Right forelimb (tissue), 1 donor: Measurements from ENCODE around the gene ZWINT.

Experiments
- DNase-seq: peaks from one replicate; pipeline ENCODE4 v3.0.0-alpha.2; 2018

ZWINT gene, protein sequence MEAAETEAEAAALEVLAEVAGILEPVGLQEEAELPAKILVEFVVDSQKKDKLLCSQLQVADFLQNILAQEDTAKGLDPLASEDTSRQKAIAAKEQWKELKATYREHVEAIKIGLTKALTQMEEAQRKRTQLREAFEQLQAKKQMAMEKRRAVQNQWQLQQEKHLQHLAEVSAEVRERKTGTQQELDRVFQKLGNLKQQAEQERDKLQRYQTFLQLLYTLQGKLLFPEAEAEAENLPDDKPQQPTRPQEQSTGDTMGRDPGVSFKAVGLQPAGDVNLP

DNA sequence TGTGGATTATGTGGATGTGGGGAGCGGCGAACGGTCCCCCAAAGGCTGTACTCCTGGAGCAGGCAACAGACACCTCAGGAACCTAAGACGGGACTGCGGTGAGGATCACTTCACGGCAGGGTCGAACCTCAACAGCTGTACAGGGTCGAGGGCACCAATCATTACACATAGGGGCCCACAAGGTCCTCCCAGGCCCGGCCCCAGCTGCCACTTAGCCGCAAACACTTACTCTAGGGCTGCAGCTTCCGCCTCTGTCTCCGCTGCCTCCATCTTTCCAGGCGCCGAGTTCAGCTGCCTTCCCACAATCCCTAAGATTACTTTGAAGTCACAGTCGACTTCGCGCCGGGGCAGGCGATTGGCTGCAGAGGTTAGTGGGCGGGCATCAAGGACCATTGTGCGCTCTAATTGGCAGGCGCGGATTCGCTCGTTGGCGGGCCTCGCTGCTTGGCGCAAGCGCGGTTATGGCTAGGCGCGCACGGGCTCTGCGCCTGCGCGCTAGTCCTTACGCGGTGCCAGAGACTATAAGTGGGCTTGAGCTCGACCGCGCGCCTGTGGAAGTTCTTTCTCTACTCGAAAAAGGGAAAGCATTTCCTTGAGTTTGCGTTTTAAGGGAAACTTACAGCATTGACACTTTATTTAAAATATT is at the start of gene ZWINT:
Gene ZWINT, minus strand, starts transcription at position 293 of the 646 bp plus-strand sequence. Its CDS starts 23 bp downstream, at position 270.
- DNase-seq: peak; percentile 97

DNA sequence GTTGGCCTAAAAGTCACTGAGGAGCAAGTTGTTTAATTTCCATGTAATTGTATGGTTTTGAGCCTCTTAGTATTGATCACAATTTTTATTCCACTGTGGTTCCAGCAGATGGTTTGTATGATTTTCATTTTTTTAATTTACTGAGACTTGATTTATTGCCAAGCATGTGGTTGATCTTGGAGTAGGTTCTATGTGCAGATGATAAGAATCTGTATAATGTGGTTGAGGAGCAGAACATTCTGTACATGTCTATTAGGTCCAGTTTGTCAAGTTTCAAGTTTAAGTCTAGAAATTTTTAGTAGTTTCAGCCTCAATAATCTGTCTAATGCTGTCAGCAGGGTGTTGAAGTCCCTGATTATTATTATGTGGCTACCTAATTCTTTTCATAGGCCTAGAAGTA is 22.7 kb upstream of the ZWINT start:
- no peak for DNase-seq

DNA sequence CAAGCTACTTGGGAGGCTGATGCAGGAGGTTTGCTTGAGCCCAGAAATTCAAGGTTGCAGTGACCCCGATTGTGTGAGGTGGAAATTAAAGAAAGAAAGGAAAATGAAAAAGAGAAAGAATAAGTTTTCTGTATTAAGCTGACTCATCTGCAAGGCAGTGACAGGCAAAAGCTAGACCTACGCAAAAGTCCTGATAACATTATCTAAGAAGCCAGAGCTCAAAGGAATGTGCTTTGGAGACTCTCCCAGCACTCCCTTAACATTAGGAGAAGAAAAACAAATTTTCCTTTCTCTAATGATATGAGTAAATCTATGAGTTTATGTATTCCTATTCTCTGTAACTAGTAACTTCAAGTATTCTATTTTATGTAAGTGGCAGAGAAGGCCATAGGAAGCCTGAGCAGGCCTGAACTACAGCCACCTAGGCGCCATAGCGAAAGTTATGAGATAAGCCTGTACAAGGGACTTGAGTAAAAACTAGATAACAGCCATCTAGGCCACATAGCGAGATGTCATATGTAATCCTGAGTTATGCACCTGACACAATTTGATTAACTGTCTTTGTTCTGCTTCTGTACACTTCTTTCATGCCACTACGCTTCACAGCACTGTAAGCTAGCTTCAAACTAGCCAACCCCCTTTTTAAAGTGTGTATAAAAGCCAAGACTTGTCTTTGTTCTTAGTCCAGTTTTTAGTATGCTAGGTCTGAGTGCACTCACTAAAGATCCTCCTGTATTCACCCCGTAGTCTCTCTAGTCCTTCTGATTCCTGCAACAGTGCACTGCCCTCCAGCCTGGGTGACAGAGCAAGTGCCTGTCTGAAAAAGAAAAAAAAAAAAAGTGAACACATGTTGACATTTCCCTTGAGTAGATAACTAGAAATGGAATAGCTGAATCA is 9.4 kb upstream of the ZWINT start:
- DNase-seq: no peak

DNA sequence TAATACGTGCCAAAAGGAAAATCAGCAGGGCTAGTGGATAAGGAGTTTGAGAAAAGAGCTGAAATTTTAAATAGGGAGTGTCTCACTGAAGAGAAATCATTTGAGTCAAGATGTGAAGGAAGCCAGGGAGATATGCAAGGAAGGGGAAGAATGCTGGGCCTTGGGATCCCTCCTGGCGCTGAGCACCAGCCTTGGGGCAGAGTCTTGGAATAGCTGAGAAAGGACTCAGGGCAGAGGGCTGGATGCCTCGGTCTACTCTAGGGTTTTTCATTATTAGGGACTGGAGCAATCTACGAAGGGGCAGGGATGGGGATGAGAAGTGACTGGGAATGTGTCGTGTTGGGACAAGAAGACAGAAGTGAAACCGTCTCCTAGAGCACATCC is 484 bp downstream of the ZWINT start:
- no peak for DNase-seq

DNA sequence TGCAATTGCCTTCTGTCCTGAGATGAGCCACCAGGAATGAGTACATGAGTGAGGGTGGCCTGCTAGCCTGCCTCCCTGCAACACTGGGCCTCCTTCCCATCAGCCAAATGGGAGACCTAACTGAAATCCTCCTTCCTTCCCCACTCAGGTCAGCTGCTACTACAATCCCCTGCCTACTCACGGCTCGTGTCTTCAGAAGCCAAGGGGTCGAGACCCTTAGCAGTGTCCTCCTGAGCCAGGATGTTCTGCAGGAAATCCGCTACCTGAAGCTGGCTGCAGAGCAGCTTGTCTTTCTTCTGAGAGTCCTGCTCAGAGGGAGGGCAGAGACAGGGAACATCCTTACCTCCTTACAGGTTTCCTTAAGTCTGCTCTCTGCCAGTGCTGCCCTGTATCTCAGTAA is 1.2 kb downstream of the ZWINT start:
- no peak for DNase-seq

DNA sequence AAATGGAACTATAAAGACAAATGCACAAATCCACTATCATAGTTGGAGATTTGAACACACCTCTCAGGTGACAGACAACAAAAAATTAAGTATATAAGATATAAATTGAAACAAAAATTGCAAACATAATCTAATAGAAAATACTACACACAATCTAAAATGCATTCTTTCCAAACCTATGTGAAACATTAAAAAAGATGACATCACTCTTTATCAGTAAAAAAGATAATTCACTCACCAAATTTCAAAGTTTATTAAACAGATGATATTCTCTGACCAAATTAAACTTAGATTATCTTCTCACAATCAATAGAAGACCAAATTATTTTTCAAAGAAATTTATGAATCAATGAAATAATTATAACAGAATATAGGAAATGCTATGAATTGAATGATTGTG is 4.0 kb downstream of the ZWINT start:
- no peak for DNase-seq

DNA sequence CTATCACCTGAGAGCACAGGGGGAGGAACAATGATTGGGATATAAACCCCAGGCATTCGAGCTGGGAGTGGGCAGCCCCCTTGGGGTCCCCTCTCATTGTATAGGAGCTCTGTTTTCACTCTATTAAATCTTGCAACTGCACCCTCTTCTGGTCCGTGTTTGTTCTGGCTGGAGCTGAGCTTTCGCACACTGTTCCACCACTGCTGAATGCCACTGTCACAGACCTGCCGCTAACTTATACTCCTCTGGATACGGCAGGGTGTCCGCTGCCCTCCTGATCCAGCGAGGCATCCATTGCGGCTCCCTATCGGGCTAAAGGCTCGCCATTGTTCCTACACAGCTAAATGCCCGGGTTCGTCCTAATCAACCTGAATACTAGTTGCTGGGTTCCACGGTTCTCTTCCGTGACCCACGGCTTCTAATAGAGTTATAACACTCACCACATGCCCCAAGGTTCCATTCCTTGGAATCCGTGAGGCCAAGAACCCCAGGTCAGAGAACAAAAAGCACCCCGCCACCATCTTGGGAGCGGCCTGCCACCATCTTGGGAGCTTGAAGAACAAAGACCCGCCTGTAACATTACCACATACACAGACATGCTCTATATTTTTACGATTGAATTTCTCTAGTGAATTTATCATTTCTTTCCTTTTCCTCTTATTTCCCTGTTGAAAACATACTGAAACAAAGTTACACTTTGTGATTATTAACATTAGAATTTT is 9.0 kb downstream of the ZWINT start:
- no peak for DNase-seq

DNA sequence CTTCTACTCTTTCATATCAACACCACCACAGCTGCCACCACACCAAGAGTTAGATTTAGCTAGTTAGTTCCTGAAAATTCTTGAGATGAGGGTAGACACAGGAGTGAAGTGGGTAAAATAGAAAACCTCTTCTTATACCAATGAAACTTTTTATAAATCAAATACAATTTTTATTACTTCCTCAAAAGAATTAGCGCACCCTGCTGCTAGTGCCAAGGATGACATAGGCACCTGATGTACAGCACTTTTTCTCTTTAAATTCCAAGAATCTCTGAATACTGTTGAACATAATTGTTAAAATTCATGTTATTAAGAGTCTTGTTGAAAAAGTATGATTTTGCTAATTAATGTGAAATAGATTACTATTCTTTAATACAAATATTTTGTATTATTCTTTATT is 11.4 kb downstream of the ZWINT start:
- DNase-seq: no peak

DNA sequence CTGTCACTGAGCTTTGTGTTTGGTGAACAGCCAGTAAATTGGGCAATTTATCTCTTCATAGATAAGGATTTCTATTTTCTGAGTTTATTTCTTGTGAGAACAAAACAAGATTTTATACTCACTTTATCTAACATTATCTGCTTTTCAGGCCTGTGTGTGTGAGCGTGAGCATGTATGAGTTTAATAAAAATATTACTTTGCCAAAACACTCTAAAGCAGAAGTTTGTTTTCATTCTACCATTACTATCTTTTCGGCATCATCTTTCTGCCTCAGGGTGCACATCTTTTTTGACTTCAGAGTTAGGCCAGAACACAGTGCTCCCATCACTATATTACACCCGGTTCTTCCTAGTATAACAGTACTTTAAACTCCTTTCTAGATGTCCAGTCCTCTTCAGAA is 13.0 kb downstream of the ZWINT start:
- no peak for DNase-seq

DNA sequence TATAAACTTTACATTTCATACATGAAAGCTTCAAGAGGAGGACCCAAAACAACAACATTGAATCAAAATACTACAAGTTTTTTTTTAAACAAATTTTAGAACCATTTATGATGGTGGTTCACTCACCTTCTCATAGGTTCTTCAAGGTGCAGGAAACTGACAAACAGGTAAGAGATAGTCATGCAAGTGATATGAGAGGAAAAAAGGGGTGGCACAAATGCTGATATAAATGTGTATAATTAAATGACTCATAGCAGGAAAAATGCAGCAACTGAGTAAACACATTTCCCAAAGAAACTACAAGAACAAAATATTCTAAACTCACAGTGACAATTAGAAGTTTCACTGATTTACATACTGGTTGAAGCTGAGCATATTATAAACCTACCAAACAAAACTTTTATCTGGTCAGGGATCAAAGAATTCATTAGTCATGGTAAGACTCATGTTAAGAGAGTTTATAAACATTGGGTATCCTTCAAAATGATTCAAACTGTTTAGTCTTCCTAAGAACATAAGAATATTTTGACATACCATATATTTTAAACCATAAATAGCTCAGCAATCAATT is 14.1 kb downstream of the ZWINT start:
- DNase-seq: no peak

DNA sequence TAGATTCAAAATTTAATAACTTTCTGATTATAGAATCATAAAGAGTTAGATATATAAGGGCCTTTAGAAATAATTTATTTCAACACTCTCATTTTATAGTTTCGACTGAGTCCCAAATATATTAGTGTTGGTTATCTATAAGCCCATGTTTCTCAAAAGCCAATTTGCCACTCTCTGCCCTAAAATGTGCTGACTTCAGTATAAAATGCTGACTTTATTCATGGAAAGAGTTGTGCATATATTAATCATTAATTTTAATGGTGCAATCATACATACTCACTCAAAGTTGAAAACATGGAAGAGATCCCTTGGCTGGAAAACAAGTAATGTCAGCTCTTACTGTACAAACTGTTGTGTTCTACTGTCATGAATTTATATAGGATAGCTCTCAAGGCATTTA is 19.4 kb downstream of the ZWINT start:
- DNase-seq: no peak

DNA sequence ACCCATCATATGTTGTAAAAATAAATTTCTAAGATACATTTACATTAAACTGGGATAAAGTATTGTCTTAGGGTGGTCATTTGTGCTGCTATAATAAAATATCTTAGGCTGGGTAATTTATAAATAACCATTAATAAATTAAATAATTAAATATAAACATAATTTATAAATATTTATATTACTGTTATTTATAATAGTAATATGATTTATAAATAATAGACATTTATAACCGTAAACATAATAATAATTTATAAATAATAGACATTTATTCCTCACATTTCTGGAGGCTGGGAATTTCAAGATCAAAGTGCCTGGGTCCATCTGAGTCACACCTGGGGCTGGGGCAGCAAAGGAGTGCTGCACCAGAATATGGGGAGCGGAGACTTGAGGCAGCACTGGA is 31.1 kb downstream of the ZWINT start:
- DNase-seq: no peak

DNA sequence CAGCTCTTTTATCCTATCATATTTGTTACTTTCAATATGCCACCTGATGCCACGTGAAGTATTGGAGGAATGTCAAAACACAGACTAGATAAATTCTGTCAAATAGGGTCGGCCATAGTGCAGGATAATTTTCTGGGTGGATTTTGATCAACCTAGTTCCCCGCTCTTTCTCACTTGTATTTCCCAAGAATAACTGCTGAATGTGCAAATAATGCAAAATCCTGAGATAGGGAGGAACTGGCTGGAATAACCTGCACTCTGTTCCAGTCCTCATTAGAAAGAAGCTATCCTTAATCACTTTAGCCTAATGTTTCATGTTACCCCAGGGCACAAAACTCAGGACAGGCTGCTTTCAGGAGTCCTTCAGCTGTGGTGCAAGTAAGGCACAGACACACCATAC is 33.9 kb downstream of the ZWINT start:
- DNase-seq: no peak

DNA sequence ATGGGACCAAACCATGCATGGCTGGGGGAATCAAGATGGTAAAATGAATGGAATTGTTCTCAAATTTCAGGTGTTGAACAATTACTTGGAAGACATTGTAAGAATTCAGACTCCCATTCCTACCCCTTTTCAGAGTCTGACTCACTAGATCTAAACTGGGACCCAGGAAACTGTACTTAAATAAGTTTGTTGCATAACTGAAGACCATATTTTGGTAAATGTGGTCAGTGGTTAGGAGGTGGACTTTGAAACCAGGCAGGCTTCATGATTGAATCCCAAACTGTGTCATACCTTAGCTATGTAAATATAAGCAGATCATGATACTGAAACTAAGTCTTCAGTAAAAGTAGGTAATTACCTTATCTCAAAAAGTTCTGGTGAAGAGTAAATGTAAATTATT is 41.7 kb downstream of the ZWINT start:
- no peak for DNase-seq

DNA sequence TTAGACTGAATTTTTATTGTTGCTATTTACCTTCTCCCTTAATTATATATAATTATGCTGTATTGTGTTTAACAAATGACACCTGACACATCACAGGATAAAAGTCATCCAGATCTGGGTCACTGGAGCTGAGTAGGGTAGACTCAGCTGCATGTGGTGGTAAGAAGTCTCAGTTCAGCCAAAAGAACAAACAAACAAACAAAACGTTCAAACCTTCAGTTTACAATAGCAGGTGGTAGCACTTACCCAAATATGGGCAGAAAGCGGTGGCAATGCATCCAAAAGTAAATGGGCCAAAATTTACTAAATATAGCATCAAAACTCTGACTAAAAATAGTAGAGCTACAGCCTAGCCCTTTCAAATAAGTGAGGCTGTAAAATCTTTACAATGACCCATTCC is 42.2 kb downstream of the ZWINT start:
- no peak for DNase-seq

DNA sequence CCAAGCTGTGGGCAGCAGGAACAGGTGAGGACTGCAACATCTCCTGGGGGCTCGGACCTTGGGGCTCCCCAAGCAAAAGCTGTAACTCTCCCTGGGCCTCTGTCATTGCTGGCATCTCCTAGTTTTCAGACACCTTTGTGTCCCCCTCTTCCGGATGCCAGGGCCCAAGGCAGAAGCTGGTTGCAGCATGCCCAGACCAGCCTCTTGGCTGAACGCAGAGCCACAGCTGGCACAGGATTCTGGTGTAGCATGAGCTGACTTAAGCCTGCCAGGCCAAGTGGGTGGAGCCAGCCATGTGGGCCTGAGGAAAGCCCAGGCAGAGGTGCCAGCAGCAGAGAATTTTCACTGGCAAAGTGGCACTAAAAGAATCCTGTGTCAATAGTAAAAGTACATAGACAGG is 43.5 kb downstream of the ZWINT start:
- DNase-seq: peak; percentile 40

DNA sequence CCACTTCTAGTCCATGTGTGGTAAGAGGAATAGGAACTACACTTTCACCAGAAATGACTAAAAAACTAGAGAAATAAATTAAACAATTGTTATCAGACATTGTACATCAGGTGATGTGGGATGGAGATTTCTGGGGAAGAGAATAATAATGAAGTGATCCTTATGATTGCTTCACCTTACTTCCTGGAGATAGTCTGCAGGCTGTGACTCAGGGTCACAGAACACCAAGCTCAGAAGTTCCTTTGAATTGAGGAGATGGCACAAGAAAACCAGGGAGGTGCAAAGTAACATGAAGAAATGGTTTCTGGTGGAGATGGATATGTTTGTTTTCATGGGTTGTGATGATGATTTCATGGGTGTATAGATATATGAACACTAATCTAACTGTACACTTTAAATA is 44.5 kb downstream of the ZWINT start:
- DNase-seq: no peak
